ENCODE measurements around the gene FGR. TPM values are rescaled to one million over a fixed set of nuclear protein-coding genes. Genes with fewer than 3 reads are reported as not detected.

FGR gene
- total and polyA plus RNA-seq, 2 of the 13 experiments (the other 11 are each of a cell fraction or from before 2014, with no cell fraction given) = not detected

- TF ChIP-seq RXRB (CRISPR knock-in tag; IDR thresholded peaks at IDR 0.05; ENCODE audit: borderline replicate concordance) = 0 out of 2 replicates have a peak, but pooled peaks have one; percentile 17
- TF ChIP-seq ZMAT3 (CRISPR knock-in tag; conservative IDR thresholded peaks at IDR 0.05) = no peak
- no peak for TF ChIP-seq ZKSCAN1 (IDR thresholded peaks at IDR 0.05; ENCODE audit: low read length)
- TF ChIP-seq ZNF432 (CRISPR knock-in tag; IDR thresholded peaks at IDR 0.05; ENCODE audit: borderline replicate concordance) = no peak
- TF ChIP-seq ELF1 (CRISPR knock-in tag; IDR thresholded peaks at IDR 0.05) = no peak
- TF ChIP-seq FUBP1 (CRISPR knock-in tag; IDR thresholded peaks at IDR 0.05; ENCODE audit: borderline replicate concordance) = no peak
- peak in 1 of 2 experiments; percentile 12; a peak in 1 of 4 replicates for TF ChIP-seq NR2F1 (CRISPR knock-in tag; IDR thresholded peaks at IDR 0.05)
- TF ChIP-seq, protein P1, sequence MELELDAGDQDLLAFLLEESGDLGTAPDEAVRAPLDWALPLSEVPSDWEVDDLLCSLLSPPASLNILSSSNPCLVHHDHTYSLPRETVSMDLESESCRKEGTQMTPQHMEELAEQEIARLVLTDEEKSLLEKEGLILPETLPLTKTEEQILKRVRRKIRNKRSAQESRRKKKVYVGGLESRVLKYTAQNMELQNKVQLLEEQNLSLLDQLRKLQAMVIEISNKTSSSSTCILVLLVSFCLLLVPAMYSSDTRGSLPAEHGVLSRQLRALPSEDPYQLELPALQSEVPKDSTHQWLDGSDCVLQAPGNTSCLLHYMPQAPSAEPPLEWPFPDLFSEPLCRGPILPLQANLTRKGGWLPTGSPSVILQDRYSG (CRISPR knock-in tag; IDR thresholded peaks at IDR 0.05) = no peak
- TF ChIP-seq GATAD2A (CRISPR knock-in tag; IDR thresholded peaks at IDR 0.05) = peak; percentile 54
- TF ChIP-seq, protein P2, sequence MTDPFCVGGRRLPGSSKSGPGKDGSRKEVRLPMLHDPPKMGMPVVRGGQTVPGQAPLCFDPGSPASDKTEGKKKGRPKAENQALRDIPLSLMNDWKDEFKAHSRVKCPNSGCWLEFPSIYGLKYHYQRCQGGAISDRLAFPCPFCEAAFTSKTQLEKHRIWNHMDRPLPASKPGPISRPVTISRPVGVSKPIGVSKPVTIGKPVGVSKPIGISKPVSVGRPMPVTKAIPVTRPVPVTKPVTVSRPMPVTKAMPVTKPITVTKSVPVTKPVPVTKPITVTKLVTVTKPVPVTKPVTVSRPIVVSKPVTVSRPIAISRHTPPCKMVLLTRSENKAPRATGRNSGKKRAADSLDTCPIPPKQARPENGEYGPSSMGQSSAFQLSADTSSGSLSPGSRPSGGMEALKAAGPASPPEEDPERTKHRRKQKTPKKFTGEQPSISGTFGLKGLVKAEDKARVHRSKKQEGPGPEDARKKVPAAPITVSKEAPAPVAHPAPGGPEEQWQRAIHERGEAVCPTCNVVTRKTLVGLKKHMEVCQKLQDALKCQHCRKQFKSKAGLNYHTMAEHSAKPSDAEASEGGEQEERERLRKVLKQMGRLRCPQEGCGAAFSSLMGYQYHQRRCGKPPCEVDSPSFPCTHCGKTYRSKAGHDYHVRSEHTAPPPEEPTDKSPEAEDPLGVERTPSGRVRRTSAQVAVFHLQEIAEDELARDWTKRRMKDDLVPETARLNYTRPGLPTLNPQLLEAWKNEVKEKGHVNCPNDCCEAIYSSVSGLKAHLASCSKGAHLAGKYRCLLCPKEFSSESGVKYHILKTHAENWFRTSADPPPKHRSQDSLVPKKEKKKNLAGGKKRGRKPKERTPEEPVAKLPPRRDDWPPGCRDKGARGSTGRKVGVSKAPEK (CRISPR knock-in tag; IDR thresholded peaks at IDR 0.05; ENCODE audit: borderline replicate concordance) = no peak
- TF ChIP-seq GATA4 (IDR thresholded peaks at IDR 0.05; ENCODE audit: borderline replicate concordance, low read depth) = no peak
- TF ChIP-seq MIER3 (CRISPR knock-in tag; IDR thresholded peaks at IDR 0.05; ENCODE audit: borderline replicate concordance) = 0 out of 2 replicates have a peak, but pooled peaks have one; percentile 28
- TF ChIP-seq, protein P3, sequence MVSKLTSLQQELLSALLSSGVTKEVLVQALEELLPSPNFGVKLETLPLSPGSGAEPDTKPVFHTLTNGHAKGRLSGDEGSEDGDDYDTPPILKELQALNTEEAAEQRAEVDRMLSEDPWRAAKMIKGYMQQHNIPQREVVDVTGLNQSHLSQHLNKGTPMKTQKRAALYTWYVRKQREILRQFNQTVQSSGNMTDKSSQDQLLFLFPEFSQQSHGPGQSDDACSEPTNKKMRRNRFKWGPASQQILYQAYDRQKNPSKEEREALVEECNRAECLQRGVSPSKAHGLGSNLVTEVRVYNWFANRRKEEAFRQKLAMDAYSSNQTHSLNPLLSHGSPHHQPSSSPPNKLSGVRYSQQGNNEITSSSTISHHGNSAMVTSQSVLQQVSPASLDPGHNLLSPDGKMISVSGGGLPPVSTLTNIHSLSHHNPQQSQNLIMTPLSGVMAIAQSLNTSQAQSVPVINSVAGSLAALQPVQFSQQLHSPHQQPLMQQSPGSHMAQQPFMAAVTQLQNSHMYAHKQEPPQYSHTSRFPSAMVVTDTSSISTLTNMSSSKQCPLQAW (CRISPR knock-in tag; IDR thresholded peaks at IDR 0.05) = no peak
- no peak for TF ChIP-seq MYNN (CRISPR knock-in tag; IDR thresholded peaks at IDR 0.05; ENCODE audit: low read depth)
- no peak for TF ChIP-seq THYN1 (CRISPR knock-in tag; IDR thresholded peaks at IDR 0.05; ENCODE audit: borderline replicate concordance, low read depth)
- TF ChIP-seq, protein P4, sequence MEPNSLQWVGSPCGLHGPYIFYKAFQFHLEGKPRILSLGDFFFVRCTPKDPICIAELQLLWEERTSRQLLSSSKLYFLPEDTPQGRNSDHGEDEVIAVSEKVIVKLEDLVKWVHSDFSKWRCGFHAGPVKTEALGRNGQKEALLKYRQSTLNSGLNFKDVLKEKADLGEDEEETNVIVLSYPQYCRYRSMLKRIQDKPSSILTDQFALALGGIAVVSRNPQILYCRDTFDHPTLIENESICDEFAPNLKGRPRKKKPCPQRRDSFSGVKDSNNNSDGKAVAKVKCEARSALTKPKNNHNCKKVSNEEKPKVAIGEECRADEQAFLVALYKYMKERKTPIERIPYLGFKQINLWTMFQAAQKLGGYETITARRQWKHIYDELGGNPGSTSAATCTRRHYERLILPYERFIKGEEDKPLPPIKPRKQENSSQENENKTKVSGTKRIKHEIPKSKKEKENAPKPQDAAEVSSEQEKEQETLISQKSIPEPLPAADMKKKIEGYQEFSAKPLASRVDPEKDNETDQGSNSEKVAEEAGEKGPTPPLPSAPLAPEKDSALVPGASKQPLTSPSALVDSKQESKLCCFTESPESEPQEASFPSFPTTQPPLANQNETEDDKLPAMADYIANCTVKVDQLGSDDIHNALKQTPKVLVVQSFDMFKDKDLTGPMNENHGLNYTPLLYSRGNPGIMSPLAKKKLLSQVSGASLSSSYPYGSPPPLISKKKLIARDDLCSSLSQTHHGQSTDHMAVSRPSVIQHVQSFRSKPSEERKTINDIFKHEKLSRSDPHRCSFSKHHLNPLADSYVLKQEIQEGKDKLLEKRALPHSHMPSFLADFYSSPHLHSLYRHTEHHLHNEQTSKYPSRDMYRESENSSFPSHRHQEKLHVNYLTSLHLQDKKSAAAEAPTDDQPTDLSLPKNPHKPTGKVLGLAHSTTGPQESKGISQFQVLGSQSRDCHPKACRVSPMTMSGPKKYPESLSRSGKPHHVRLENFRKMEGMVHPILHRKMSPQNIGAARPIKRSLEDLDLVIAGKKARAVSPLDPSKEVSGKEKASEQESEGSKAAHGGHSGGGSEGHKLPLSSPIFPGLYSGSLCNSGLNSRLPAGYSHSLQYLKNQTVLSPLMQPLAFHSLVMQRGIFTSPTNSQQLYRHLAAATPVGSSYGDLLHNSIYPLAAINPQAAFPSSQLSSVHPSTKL (CRISPR knock-in tag; IDR thresholded peaks at IDR 0.05) = peak; percentile 29; the same call in 1 of the 2 replicates
- no peak for TF ChIP-seq TEAD3 (CRISPR knock-in tag; optimal IDR thresholded peaks at IDR 0.05; ENCODE audit: borderline replicate concordance)
These were observed 47.5 kb upstream of the FGR start (continued) for GRCh38 chr1:27682351-27682944.
